Brain pericyte (primary cell): Measurements from ENCODE around the gene CALML3.

Source experiments
- DNase-seq: peaks from one replicate; pipeline ENCODE4 v3.0.0-alpha.2; 2012; ENCODE audit warnings: low read depth, low spot score

Gene CALML3

DNA sequence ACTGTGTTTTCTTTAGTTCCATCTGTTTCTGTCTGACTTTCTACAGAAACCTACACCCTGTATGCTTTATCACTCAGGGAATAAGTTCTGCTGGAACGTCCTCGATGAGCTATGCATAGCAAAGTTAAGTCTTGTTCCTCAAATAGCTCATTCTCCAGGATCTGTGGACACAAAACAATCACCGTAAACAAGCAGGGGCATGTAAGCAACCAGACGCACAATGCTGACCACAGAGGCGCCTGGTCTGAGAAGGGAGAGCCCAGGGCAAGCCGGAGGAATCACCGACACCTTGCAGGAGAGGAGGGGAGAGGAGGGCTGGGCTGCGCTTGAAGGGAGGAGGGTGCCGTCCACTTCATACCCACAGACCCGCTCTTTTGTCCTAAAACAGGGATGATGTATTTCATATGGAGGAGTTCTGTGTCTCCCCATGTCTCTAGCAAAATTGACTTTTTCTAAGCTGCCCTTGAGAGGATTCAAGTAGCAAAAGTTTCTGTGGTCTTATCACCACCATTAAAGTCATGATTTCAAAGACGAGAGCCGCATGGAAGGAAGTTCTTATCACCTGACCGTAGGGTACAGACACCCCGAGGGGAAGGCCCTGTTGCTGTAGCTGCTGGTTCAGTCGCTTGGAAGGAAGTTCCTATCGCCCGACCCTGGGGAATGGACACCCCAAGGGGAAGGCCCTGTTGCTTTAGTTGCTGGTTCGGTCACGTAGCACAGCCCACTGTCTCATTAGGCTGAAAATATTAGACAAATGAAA lies 14.3 kb downstream of the CALML3 start:
- no peak for DNase-seq

DNA sequence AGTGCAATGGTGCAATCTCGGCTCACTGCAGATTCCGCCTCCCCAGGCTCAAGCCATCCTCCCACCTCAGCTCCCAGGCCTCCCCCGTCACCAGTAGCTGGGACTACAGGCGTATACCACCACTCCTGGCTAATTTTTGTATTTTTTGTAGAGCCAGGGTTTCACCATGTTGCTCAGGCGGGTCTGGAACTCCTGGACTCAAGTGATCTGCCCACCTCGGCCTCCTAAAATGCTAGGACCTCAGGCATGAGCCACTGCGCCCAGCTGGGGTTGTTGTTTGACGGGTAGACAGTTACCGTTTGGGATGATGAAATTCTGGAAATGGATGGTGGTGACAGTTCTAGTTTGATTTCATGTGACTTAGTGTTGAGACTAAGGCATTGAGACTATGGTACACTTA lies 15.3 kb downstream of the CALML3 start:
- no peak for DNase-seq

DNA sequence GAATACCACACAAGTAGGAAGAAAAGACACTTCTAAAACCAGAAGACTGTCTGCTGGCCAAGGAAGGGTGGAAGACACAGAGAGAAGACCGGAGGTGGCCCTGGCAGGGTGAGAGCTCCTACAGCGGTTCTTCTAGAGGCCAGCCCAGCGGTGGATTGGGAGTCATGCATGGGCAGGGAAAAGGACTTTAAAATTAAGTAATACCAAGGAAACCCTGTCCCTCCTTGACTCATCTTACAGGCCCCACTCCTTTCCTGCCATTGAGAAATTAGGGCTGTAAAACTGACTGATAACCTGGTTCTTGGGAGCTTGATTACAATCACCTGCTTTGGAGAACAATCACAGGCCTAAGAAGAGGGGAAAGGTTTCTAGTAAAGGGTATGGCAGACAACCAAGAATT lies 16.1 kb downstream of the CALML3 start:
- no peak for DNase-seq

DNA sequence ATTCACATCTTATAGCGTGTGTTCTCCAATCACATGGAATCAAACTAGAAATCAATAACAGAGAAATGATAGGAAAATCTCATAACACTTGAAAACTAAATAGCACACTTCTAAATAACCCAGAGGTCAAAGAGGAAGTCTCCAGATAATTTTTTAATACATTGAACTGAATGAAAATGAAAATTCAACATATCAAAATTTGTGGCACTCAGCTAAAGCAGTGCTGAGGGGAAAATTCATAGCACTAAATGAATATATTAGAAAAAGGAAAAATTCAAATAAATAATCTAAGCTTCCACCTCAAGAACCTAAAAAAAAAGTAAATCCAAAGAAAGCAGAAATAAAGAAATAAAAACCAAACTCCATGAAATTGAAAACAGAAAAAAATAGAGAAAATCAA lies 17.3 kb downstream of the CALML3 start:
- no peak for DNase-seq

DNA sequence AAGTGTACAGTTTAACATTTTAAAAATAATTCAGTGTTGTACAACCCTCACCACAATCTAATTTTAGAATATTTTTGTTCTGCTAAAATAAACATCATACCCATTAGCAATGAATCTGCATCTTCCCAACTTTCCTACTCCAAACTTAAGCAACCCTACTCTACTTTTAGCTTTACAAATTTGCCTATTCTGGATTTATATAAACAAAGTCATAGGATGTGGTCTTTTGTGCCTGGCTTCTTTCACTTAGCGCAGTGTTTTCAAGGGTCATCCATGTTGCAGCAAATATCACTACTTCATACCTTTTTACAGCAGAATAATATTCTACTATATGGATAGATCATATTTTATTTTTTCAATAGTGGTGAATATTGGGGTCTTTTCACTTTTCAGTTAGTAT lies 18.9 kb downstream of the CALML3 start:
- no peak for DNase-seq

DNA sequence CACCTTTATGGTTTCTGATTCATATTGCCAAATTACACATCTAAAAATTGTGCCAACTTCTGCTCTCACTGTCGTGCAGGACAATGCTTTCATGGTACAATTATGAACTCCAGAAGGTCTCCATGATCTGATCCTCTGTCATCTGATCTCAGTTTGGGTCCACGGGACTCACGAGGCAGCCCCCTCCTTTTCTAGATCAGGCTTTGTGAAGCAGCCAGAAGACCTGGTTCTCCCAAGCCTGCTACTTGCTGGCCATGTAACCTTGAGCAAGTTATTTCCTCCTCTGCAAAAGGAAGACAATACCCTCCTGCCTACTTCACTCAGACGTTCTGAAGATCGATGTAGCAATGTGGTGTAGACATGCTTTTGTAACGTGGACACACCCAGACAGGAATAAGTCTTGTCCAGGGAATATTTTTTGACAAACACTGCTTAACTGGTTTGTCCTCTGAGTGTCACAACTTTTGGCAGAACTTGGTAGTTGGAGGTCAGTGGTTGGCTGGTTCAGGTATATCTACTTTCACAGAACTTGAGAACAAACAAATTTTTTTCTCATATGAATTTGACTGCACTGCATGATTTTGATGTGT lies 19.6 kb downstream of the CALML3 start:
- DNase-seq: no peak

DNA sequence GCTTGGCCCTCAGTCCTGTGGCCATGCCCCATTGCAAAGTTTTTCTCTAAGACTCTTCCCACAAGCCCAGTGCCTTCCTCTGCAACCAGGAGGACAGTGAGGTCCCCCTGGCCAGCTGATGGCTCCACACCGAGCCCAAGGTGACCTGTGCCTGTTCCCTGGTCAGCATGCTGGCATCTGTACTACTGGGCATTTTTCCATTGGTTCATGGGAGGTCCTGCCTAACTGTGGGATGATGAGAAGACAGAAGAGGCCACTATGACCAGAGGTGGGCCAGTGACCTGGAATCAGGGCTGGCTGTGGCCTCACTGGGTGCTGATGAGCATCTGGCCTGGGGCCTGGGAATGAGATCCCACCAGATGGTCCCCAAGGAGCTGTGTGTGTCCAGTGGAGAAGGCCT lies 20.2 kb downstream of the CALML3 start:
- DNase-seq: no peak

DNA sequence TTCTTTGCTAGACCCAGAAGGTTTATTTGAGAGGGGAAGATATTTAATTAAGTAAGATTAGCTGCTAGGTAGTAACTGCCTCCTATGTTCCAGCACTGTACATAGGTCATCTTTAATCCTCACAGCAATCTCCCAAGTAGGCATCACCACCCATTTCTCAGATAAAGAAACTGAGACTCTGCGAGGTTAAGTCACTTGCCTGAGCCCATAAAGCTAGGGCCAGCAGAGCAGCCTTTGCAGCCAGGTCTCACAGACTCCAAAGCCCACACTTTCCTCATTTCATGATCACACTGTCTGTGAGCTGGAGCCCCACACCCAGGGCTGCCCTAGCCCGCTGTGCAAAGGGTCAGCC lies 20.6 kb downstream of the CALML3 start:
- no peak for DNase-seq

DNA sequence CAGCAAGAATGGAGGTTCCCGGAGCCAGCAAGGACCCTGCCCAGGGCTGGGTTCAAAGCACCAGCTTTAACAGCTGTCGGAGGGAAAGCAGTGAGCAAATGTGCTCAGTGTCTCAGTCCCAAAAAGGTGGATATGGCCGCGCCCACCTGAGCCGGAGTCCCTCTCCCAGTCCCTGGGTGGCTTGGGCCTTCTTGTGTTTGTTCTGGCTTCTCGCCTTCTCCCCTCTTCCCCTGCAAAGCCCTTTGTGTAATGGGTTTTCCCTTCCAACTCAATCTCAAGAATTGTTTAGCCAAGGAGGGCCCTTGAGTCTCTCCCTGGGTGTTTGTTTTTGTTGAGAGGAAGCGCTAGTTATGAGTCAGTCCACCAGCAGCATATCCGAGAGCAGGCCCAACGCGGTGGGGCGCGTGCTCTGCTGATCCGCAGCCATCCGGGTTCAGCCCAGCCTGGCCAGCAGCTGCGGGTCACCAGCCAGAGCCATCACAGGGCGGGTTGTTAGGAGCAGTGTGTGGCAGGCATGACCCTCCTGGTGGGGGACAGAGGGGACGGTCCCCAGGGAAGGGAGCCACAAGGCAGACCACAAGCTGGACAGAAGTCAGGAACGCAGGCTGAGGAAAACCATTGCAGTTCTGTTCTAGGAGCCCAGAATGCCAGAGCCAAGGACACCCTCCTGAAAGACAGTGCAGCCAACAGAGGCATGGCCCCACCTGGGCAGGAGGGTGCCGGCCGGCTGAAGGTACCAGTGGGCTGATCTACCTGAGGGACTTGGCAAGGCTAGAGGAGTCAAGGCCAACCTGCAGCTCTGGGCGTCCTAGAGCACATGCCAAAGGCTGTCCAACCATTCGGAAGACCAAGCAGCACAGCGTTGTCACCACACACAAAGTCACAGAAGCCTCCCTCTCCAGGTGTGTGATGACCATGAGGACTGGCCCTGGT lies 21.3 kb downstream of the CALML3 start:
- peak; percentile 86 for DNase-seq

DNA sequence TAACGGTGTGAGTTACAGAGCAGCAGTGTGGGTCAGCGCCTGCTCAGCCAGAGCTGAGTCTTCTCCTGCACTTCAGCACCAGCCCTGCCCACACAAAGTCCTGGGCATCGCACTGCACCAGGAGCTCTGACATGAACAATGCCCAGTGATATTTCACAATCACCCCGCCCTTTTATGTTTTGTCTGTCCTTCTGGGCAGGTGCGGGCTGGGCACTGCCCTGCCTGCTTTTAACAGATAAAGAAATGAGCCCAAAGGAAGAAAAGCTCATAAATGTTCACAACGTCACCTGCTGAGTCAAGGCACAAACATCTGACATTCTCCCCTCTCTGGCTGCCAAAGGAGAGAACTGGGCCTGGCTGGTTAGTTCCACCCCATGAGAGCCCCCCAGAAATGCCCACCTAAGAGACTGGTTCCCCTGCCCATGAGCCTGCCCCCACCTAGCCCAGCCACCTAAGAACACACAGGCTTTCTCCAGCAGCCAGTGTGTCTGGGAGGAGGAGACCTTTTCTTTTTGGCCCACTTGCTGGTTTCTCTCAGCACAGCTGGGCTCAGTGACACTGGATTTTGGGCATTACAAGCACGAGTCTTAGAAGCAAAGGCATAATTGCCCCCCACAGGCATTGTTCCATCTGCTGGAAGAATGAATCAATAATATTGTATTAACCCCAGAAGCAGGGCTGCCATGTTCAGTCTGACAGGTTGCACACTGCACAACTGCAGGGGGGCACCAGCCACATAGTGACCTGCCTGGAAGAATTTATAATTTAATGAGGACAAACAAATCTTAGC lies 22.3 kb downstream of the CALML3 start:
- DNase-seq: no peak

DNA sequence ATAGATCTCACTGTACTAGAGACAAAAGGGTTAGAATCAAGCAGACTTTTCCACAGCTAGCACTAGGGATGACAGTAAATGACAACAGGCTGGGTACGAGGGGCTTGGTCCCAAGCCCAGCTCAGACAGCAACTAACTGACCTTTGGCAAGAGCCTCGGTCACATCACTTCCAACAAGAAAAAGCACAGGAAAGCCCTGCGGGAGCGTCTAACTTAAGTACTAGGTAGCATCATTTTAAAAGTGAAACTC lies 22.8 kb downstream of the CALML3 start:
- DNase-seq: no peak

DNA sequence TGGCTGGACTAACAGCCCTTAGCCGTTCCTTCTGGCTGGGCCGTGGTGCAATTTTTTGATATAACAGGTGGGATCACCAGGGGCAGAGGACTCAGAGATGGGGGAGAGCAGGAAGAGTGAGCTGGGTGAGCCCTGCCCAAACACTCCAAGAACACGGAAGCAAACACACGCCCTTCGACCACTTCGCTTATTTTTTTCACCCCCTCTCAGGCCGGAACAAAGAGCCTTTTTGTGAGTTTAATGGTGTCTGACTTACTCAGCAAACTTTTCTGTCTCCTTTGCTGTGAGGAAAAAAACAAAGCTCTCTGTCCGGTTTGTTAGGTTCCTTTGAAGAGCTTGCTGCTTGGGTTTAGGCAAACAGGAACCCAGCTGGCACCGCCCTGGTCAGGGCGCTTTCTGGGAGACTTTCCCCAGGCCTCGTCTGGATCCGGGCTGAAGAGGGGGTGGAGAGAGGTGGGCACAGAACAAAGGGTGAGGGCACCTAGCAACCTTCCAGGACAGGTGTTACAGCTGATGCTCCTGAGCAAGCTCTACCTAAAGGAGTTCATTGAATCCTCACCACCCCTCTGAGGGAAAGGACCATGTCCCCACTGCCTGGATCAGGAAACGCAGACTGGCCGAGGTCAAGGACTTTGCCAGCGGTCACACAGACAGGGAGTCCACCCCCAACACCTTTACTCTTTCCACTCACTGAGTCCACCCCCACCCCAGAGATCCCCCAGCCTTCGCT lies 23.3 kb downstream of the CALML3 start:
- no peak for DNase-seq

DNA sequence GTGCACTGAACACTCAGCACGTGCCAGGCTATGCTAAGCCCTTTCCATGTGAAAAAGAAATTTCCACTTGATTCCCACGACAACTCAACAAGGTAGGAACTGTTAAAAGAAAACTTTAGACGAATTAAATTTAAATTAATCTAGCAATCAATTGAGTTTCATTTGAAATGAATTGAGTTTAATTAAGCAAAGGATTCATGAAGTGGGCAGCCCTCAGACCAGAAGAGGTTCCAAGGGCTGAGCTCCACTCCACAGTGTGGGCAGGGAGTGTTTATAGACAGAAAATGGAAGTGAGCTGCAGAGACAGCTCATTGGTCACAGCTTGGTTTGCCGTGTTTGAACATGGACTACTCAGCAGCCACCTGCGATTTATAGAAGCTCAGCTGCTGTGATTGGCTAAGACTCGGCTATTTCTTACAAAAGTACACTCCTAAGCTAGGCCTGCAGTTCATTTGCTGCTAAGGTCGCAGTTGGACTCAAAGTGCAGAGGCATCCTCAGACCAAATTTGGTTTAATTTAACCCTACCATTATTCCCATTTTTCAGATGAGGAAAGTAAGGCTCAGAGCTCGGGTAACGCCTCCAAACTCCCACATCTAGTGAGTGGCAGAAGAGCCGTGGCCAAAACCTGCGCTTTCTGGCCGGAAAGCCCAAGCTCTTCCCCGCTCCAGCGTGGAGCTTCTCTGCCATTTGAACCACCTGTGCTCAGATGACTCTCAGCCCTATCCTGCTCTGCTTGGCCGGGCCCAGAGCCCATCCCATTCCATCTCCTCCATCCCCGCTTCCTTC lies 24.9 kb downstream of the CALML3 start:
- no peak for DNase-seq

DNA sequence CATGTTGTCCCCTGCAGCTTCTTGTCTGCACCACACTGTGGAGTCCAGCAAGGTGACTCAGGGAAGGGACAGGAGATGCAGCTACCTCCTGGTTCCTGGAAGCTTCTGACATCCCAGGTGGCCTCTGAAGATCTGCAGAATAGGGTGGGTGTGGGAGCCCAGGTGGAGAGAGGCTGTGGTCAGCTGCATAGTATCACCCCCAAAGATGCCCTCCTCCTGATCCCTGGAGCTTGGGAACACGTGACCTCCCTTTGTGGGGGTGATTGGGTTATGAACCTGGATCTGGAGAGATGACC lies 25.4 kb downstream of the CALML3 start:
- no peak for DNase-seq

DNA sequence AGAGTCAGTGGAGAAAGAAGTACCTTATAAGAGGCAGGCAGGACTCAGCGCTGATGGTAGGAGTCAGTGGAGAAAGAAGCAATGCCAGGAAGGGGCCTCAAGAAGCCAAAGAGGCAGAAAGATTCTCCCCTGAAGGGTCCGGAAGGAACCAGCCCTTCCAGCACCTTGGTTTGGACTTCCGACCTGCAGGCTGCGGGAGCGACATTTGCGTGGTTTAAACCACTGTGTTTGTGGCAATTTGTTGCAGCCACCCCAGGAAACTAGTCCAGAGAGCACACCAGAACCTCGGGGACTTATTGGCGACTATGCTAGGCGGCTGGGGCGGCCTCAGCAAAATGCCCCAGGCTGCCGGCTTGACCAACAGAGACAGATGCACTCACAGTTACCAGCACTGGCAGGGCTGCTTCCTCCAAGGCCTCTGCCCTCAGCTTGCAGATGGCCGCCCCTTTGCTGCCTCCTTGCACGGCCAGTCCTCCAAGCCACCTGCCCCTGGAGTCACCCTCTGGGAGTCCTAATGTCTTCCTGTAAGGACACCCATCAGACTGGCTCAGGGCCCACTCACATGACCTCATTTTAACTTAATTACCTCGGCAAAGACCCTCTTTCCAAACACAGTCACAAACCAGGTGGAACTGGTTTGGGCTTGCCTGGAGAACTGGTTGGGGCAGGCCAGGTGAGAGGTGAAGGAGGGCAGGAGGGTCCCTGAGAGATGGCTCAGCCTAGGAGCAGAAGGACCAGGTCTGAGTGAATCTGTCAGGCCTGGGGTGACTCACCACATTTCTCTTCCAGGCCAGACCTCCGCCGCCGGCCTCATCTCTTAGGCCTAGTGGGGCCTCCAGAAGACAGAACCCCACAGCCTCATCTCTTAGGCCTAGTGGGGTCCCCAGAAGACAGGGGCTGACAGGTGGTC lies 26.1 kb downstream of the CALML3 start:
- no peak for DNase-seq

DNA sequence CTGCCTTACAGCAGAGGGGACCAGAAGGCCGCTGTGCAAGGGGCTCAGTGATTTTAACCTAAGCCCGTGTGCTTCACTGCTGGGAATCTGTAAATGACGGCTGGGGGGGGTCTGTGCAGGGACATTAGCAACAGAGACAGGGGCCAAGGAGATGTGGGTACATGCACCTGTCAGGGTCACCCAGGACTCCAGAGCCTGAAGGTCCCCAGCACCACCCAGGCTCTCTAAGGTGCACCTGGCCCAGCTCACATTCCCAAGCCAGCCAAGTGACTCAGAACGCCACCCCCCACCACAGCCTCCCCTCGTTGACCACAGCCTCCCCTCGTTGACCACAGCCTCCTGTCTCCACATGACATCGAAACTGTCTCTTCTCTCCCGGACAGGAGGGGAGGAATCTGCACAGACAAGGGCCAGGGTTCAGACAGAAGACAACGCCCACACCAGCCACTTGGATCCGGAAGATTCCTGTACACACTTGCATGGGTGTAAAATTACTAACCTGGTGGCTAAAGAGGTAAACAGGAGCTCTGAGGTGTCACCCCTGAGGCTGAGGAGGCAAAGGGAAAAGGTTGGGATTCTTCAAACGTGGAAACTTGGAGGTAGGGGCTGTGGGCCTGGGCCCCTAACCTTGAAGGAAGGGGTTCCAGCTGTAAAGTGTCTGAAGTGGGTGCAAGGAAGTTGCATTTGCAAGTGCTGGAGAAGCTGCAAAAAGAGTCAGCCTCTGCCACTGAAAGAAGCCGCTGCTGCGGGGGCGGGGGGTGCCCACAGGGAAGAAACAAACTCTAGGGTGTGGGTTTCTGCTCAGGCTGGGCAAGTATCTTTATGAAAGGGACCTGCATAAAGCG lies 27.0 kb downstream of the CALML3 start:
- DNase-seq: no peak

DNA sequence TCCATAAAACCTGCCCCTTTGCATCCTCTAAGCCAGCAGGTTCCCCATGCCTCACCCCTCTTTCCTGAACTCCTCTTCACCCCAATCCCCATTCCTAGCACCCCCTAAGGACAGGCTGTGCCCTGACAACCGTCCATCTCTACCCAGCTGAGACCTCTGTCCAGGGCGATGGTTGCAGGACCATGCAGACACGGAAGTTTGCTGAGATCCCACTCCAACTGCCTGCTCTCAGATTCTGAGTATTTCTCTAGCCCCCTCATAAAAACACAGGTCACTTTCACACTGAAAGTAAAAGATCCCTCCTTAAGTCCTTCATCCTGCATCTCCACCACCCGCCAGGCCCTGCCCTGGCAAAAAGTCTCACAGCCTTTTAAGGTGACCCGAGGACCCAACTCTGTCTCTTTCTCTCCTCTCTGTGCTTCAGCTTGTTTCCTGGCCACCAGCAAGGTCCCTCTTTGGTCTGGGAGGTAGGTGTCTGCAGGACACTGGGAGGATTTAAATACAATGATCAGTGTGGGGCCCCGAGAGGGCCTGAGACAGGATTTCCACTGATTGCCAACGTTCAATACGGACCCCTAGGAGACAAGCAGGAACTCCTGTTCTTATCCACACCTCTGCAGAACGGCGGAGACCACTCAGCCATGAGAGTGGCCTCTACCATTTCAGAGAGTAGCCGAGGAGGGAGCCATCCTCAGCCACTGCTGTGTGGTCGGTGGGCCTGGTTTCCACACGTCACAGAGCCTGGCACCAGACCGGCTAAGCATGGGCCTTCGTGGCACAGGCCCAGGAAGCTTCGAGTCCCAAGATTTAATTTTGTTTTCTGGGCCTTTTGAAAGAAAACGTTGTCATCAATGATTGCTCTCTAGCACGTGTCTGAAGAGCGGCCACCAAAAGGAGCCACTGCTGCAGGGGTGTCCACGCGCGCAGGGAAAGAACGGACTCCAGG lies 27.9 kb downstream of the CALML3 start:
- DNase-seq: no peak
